ENCODE results near the gene REV3L. TPM values are rescaled to one million over a fixed set of nuclear protein-coding genes. Genes with fewer than 3 reads are reported as not detected.

Gene REV3L
- polyA plus RNA-seq, 1 of the 3 experiments (the other 2 are of a cell fraction) = 7.3 TPM

- no peak for TF ChIP-seq FOXM1 (IDR thresholded peaks at IDR 0.05; ENCODE audit: low read depth)
- no peak for TF ChIP-seq MEF2A (IDR thresholded peaks at IDR 0.05; ENCODE audit: borderline replicate concordance, low read depth)
- no peak for TF ChIP-seq ELF1 (IDR thresholded peaks at IDR 0.05)
- TF ChIP-seq SIN3A (IDR thresholded peaks at IDR 0.05; ENCODE audit: borderline replicate concordance, low read depth, low read length) = no peak
- no peak for TF ChIP-seq POLR2AphosphoS5 (IDR thresholded peaks at IDR 0.05; ENCODE audit: low read depth, low read length)
- TF ChIP-seq REST (IDR thresholded peaks at IDR 0.05; ENCODE audit: low read depth, low read length) = no peak
- TF ChIP-seq MAX (IDR thresholded peaks at IDR 0.05; ENCODE audit: low read depth) = no peak
Observed at GRCh38 chr6:111458670-111459232, 24.3 kb downstream of the REV3L start (continued).

GRCh38 chr6:111456208-111456607, 26.8 kb downstream of the REV3L start:
- Histone ChIP-seq H3K27ac (ENCODE audit: low read depth in 2 of 2, low read length in 1 of 2) (no peak overlapping the region), H3K4me1 (ENCODE audit: control insufficient read depth in 1 of 2, insufficient read depth in 2 of 2, low read depth in 1 of 2, low read length in 1 of 2) (no peaks in the 10 kb centered on the region; a peak in 2 of 4 replicates), H3K27me3 (ENCODE audit: insufficient read depth) (no peaks in the 10 kb centered on the region), H4K20me1 (ENCODE audit: insufficient read depth) (peaks cover 36% of the 10 kb centered on the region; the same call in 1 of the 2 replicates), H3K4me3 (ENCODE audit: low read depth in 2 of 2, low read length in 1 of 2) (no peak overlapping the region), H3K36me3 (replicated peaks in 1 of 2; ENCODE audit: control insufficient read depth in 1 of 2, insufficient read depth in 2 of 2, low read length in 1 of 2) (peaks cover 0 to 23% of the 10 kb centered on the region in 2 experiments), H3F3A (replicated peaks; ENCODE audit: insufficient read depth) (peaks cover 10% of the 10 kb centered on the region), H3K79me2 (ENCODE audit: insufficient read depth) (peaks cover 89% of the 10 kb centered on the region), H3K9me3 (peaks cover 9% of the 10 kb centered on the region; the same call in 1 of the 2 replicates), H3K4me2 (no peak overlapping the region), H3K9ac (no peak overlapping the region), H2AFZ (ENCODE audit: low read depth) (no peak overlapping the region), H3K9me2 (no peaks in the 10 kb centered on the region)
- CTCF ChIA-PET = no interaction called here
- POLR2A ChIA-PET = no interaction called here
- DNase-seq = no peak
- WGBS (ENCODE audit: low lambda C conversion rate) = 49% methylated on average over 2 of the region's 2 CpGs
- TF ChIP-seq RXRA (IDR thresholded peaks at IDR 0.05; ENCODE audit: borderline replicate concordance, low read depth) = no peak
- peak; percentile 74 for TF ChIP-seq NFIC (IDR thresholded peaks at IDR 0.05; ENCODE audit: borderline replicate concordance)
- no peak for TF ChIP-seq YY1 (IDR thresholded peaks at IDR 0.05; ENCODE audit: low read depth)
- no peak for TF ChIP-seq ELF1 (IDR thresholded peaks at IDR 0.05)
- no peak for TF ChIP-seq SIN3A (IDR thresholded peaks at IDR 0.05; ENCODE audit: borderline replicate concordance, low read depth, low read length)
- no peak for TF ChIP-seq MEF2A (IDR thresholded peaks at IDR 0.05; ENCODE audit: borderline replicate concordance, low read depth)
- no peak for TF ChIP-seq EZH2phosphoT487 (IDR thresholded peaks at IDR 0.05; ENCODE audit: borderline replicate concordance, low read depth)
- 0 out of 2 replicates have a peak, but pooled peaks have one; percentile 15 for TF ChIP-seq PBX3 (IDR thresholded peaks at IDR 0.05)
- no peak for TF ChIP-seq RCOR1 (IDR thresholded peaks at IDR 0.05; ENCODE audit: low read length)
- TF ChIP-seq IRF3 (IDR thresholded peaks at IDR 0.05; ENCODE audit: low read depth, low read length) = no peak
- no peak for TF ChIP-seq EP300 (IDR thresholded peaks at IDR 0.05; ENCODE audit: borderline replicate concordance in 1 of 2, low read depth in 1 of 2, low read length in 1 of 2)
- TF ChIP-seq CTCF (IDR thresholded peaks at IDR 0.05) = no peak
- no peak for TF ChIP-seq REST (IDR thresholded peaks at IDR 0.05; ENCODE audit: low read depth, low read length)
- TF ChIP-seq USF2 (IDR thresholded peaks at IDR 0.05; ENCODE audit: borderline replicate concordance, low read depth, low read length) = no peak
